Measurements from ENCODE around the gene SINHCAF.
"Not testable (repeated sequence)": the region's sequence is repeated elsewhere in the genome, so short reads cannot be mapped to it uniquely, and the experiment has no call there.

The SINHCAF gene

GRCh38 chr12:31275491-31275890 is 50.5 kb downstream of the SINHCAF start:
- H3K4me3 ChIP-seq (ENCODE audit: low read length), result no peak overlapping the region
- TF ChIP-seq ZNF274 (IDR thresholded peaks at IDR 0.05; ENCODE audit: low read depth, low read length), result no peak

DNA sequence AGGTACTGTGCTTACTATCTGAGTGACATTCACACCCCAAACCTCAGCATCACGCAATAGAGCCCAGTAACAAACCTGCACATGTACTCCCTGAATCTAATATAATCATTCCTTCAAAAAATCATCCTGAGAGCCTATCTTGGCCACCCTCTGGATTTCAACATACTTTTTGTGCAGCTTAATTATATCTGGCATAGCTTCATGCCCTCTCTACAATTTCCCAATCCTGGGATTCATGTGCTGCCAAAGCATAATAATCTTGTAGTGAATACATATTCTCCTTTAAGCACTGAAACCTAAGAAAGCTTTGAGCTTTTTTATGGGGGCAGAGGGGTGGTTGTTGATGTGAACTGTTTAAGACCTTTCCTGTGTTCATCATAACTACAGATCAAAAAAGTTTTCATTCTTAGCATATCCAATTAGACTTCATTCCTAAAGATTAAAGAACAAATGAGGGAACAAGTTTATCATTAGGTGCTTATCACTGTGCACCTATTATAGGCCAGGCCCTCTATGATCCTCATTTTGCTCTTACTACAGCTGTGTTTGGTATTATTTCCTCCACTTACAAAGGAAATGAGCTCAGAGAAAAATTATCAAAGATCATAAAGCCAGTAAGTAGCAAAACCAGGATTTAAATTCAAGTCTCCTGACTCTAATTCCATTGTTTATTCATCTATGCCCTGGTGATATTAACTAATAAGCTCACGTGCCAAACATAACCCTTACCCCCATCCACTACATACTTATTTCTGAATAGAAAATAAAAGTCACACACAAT is 51.2 kb downstream of the SINHCAF start:
- TF ChIP-seq ZNF274 (IDR thresholded peaks at IDR 0.05; ENCODE audit: low read depth, low read length), result no peak

DNA sequence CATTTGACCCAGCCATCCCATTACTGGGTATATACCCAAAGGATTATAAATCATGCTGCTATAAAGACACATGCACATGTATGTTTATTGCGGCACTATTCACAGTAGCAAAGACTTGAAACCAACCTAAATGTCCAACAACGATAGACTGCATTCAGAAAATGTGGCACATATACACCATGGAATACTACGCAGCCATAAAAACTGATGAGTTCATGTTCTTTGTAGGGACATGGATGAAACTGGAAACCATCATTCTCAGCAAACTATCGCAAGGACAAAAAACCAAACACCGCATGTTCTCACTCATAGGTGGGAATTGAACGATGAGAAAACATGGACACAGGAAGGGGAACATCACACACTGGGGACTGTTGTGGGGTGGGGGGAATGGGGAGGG is 52.2 kb downstream of the SINHCAF start:
- H3K4me3 ChIP-seq (ENCODE audit: low read length), result not testable (repeated sequence)

More for the DNA sequence above, 51.2 kb downstream of the SINHCAF start:
- H3K4me3 ChIP-seq (ENCODE audit: low read length), result no peak overlapping the region

DNA sequence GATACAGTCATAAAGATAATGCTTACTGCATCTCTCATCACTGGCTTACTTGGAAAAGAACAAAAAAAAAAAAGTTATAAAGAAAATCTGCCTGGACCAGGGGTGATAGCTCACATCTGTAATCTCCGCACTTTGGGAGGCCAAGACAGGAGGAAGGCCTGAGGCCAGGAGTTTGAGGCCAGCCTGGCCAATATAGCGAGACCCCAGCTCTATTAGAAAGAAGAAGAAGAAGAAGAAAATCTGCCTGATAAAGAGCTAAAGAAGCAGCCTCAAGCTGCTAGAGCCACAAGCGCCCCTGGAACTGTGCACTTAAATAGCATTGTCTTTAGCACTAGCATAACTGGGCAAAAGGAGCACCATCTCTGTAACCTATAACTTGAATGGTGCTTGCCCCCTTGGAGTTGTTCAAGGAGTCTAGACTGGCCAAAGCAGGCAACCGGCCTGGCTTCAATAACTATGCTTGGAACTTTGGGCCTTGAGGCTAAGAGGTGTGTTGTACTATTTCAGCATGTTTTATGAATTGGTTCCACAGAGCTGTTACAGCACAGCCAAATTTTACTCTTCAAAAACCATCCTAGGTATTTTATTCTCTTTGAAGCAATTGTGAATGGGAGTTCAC is 53.2 kb downstream of the SINHCAF start:
- H3K4me3 ChIP-seq (ENCODE audit: low read length), result no peak overlapping the region
- no peak for TF ChIP-seq ZNF274 (IDR thresholded peaks at IDR 0.05; ENCODE audit: low read depth, low read length)

- no peak for TF ChIP-seq ZNF274 (IDR thresholded peaks at IDR 0.05; ENCODE audit: low read depth, low read length)
- H3K4me3 ChIP-seq (ENCODE audit: low read length), result no peak overlapping the region
These were observed 58.0 kb downstream of the SINHCAF start for GRCh38 chr12:31267966-31268365.

DNA sequence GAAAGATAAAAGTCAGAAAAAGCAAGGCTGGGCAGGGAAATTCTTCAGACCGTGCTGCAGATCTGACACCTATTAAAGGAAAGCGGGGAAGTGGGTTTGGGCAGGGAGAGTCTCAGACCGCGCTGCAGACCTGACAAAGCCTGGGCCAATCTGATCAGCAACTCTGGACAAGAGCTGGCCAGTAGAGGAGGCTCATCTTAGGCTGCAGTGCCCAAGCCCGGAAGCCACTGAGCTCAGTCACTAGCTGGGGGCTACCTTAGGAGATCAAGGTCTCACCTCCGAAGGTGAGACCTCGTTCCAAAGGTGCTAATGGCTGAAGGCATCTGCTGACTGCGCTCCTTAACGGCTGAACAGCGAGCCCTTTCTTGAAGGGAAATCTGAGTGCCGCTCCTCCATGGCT is 60.2 kb downstream of the SINHCAF start:
- no peak for TF ChIP-seq ZNF274 (IDR thresholded peaks at IDR 0.05; ENCODE audit: low read depth, low read length)
- no peak overlapping the region for H3K4me3 ChIP-seq (ENCODE audit: low read length)

GRCh38 chr12:31263661-31264060 is 62.3 kb downstream of the SINHCAF start:
- no peak overlapping the region for H3K4me3 ChIP-seq (ENCODE audit: low read length)
- no peak for TF ChIP-seq ZNF274 (IDR thresholded peaks at IDR 0.05; ENCODE audit: low read depth, low read length)

GRCh38 chr12:31261744-31262143 is 64.2 kb downstream of the SINHCAF start:
- no peak for TF ChIP-seq ZNF274 (IDR thresholded peaks at IDR 0.05; ENCODE audit: low read depth, low read length)
- H3K4me3 ChIP-seq (ENCODE audit: low read length), result no peak overlapping the region

DNA sequence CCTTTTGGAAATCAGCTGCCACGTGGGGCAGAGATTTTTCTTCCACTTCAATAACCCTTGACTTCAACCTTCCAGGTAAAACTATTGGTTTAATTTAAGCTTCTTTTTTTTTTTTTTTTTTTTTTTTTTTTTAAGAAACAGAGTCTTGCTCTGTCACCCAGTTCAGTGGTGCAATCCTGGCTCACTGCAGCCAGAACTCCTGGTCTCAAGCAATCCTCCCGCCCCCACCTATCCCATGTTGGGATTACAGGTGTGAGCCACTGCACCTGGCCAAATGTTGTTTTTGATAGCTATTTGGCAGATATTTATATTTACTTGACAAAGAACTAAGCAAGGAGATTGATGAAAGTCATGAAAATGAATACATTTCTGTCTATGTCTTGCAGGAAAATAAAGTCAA is 65.1 kb downstream of the SINHCAF start:
- no peak overlapping the region for H3K4me3 ChIP-seq (ENCODE audit: low read length)
- TF ChIP-seq ZNF274 (IDR thresholded peaks at IDR 0.05; ENCODE audit: low read depth, low read length), result no peak

GRCh38 chr12:31259136-31259886 is 66.6 kb downstream of the SINHCAF start:
- no peak for TF ChIP-seq ZNF274 (IDR thresholded peaks at IDR 0.05; ENCODE audit: low read depth, low read length)
- no peak overlapping the region for H3K4me3 ChIP-seq (ENCODE audit: low read length)

DNA sequence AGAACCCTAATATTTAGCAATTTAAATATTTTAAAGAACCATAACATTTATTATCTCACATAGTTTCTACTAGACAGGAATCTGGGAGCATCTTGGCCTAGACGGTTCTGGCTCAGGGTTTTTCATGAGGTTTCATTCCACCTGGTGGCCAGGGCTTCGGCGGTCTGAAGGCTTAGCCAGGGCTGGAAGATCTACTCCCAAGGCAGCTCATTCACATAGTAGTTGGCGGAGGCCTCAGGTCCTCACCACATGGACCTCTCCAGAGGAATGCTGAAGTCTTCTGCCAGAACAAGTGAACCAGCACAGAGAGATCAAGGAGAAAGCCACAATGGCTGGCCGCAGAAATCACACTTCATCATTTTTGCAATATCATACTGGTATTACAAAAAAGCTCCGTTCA is 68.2 kb downstream of the SINHCAF start:
- TF ChIP-seq ZNF274 (IDR thresholded peaks at IDR 0.05; ENCODE audit: low read depth, low read length), result no peak
- no peak overlapping the region for H3K4me3 ChIP-seq (ENCODE audit: low read length)

GRCh38 chr12:31251707-31252611 is 74.0 kb downstream of the SINHCAF start:
- H3K4me3 ChIP-seq (ENCODE audit: low read length), result peak overlapping the region; percentile 38; the same call in 1 of the 2 replicates

DNA sequence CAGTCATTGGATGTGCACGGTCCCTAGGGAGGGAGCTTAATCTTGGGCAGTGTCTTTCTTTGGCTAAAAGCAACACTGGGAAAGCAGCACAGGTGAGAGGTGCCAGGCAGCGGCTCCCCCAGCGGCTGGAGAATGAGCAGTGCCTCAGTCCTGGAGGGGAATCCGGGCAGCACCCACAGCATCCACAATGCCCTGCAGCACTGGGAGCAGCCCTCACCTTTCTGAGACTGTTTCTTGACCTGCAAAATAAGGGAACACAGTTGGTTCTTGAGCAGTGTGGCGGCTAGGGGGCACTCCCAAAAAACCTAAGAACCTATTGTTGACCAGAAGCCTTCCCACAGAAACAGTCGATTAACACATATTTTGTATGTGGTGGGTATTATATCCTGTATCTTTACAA is 75.8 kb downstream of the SINHCAF start:
- no peak overlapping the region for H3K4me3 ChIP-seq (ENCODE audit: low read length)
- TF ChIP-seq ZNF274 (IDR thresholded peaks at IDR 0.05; ENCODE audit: low read depth, low read length), result no peak

- no peak overlapping the region for H3K4me3 ChIP-seq (ENCODE audit: low read length)
- TF ChIP-seq ZNF274 (IDR thresholded peaks at IDR 0.05; ENCODE audit: low read depth, low read length), result no peak
These were observed 76.6 kb downstream of the SINHCAF start for GRCh38 chr12:31249356-31249755.

Data from GM08714 (cell line).